Stimulated activated CD4-positive, alpha-beta T cell treated with anti-CD3 and anti-CD28 coated beads, TNF-alpha, amount 100 ng/mL, for 24 hours (primary cell): ENCODE results near the gene OTOS.

Experiments used
- DNase-seq, 3 experiments: peaks; one replicate each; pipeline ENCODE4 v3.0.0-alpha.2; 2020; ENCODE audit warnings: low read depth in 3 of 3

Gene OTOS

DNA sequence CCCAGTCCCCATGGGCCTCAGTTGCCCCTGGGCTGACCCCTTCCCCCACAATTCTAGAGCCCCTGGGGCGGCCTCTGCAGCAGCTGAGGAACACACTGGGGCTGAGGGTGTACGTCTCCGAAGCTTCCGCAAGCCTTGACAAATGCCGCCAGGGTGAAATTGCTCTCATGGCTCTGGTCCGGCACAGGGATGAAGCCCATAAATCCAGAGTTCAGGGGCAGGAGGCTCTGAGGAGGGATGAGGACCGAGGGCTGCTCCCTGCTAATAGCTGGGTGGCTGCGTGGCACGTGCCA lies 27.1 kb upstream of the OTOS start:
- DNase-seq: no peak

DNA sequence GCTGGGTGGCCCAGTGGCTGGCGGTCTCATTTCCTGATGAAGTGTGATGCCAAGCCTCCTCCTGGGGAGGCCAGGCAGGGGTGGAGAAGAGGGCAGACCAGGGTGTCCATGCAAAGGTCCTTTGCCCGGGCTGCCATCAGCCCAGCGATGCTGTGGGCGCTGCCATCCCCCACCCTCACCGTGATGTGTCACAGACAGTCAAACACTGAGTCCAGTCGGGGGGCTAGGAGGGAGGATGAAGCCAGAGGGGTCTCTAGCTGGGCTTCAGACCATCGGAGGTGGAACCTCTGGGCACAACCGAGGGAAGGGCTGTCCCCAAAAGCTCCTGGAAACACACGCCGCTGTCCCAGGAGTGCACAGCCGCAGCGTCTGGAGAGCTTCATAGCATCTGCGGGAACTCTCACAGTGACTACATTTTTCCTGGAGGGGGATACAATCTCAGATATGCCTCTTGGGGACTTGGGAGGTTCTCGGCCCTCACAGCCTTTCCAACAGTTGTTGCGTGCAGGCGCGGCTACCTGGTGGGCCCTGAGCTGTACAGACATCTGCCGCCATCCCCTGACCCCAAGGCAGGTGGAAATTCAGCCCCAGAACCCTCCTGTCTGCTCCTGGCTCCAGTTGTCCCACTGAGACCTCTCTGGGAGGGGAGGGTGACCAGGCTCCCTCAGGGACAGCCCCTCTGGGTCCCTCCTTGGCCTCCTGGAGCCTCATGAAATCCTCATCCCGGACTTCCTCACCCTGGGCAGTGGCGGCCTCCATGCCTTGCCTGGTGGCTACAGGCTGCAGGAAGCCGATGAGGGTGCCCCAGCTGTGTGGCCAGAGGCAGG lies 26.5 kb upstream of the OTOS start:
- no peak for DNase-seq

DNA sequence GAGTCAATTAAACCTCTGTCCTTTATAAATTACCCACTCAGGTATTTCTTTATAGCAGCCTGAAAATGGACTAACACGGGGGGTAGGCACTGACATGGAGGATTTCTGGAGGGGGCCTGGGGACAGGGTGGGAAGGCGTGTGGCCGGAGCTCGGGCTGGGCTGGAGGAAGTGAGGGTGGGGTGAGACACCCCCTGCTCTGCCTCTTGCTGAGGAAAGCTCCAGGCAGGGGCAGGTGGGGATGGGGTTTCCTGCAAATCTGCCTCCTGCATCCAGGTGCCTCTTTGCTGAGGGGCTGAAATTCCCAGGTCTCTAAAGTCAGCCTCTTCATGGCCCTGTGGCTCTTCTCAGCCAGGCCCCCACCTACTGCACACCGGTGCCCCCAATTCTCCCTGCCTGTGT lies 25.7 kb upstream of the OTOS start:
- no peak for DNase-seq

DNA sequence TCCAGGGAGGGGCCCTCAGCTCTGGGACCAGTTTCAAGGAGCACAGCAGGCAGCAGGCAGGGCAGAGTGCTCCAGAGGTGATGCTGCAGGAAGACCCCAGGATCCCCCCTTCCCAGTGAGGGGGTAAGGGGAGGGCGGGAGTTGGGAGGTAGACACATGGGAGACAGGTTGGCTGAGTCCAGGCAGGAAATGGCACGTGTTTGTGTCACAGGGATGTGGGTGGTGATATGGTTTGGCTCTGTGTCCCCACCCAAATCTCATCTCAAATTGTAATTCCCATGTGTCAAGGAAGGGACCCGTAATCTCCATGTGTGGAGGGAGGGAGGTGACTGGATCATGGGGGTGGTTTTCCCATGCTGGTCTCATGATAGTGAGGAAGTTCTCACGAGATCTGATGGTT lies 25.2 kb upstream of the OTOS start:
- no peak for DNase-seq

DNA sequence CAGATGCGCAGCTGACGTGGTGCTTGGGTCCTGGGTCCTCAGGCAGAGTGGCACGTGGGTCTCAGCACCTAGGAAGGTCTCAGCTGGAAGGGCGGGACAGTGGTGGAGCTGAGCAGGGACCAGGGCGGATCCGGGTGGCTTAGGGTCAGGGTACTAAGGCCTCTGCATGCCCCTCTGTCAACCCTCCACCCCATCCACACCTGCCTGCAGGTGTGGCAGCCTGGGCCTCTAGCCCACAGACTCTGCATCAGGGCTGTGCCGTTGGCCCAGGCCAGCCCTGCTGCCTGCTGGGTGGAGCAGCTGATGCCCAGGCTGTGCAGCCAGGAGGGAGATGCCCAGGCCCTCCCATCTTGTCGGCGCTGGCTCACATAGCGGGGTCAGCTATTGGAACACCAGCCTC lies 24.6 kb upstream of the OTOS start:
- DNase-seq: no peak

DNA sequence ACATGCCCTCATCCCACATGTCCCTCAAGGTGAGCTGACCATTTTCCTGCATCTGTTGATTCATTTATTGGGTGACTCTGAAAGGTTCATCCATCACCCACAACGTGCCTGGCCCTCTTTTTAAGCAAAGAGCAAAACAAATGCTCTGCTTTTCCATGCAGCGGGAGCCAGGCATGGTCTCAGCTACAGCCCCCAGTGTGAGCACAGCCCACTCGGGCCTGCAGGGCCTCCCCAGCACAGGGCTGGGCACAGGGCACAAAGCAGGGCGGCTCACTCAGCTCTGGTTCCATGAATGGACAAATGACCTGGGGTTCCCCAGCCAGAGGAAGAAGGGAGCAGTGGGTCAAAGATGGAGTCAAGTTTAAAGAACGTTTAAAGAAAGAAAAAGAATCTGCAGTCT lies 24.1 kb upstream of the OTOS start:
- DNase-seq: no peak

DNA sequence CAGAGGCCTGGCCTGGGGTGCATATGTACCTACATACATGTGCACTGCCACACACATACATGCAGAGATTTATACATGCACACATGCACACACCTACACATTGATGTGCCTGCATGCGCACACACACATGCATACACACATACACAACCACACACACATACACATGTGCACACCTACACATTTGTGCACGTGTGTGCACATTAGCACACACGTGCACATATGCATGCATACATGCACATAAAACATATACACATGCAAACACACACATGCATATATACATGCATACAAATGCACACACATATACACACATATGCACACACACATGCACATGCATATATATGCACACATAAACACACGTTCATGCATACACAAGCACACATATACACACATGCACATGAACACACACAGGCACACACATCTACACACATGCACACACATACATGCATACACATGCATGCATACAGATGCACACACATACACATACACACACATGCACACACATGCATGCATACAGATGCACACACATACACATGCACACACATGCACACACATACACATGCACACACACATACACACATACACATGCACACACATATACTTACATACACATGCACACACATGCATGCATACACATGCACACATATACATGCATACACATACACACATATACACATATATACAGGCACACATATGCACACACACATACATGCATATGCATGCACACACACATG lies 23.6 kb upstream of the OTOS start:
- DNase-seq: no peak

DNA sequence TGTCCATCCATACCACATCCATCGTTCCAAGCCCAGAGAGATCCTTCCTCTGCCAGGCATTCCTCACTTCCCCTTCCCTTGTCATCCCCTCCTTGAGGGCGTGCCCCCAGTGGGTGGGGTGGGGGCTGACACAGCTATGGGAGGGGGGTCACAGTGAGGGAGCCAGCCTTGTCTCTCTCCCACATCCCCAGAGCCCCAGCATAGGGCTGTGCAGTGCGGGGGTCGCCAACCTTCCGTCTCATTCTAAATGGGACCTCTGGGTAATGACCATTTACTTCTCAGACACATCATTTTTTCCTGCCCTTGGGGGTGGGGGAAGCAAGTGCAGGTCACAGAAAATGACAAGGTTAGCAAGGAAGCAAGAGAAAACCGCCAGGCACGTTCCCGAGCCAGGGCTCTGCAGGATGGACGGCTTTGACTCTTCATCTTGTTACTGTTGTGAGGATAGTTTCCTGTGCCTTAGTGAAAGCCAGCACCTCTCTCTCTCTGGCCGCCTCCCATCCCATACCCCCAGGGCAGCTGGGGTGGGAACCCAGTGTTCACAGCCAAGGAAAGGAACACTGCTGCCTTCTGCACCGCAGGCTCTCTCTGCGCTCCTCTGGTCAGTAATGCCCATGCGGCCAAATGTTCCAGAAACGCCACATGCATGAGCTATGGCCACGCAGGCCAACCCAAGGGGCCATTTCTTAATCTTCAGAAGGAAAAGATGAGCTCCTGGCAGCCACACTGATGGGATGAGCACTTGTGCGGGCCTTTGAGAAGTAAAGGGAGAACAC lies 22.7 kb upstream of the OTOS start:
- no peak for DNase-seq

DNA sequence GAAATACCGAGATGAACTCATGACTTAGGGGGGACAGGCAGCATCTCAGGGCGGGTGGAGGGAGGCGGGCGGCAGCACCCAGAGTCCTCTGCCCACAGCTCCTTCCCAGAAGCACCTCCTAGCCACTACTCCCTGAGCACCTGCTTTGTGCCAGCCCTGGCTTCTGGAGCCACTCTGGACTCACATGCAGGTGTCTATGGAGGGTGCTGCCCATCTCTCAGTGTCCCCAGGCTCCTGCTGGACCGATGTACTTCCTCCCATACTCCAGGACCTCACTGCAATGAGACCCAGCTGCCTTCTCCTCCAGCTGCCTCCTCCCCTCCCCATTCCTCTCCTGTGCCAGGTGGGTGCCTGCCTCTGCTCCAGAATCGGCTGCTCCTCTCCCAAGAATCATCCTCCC lies 22.1 kb upstream of the OTOS start:
- no peak for DNase-seq

DNA sequence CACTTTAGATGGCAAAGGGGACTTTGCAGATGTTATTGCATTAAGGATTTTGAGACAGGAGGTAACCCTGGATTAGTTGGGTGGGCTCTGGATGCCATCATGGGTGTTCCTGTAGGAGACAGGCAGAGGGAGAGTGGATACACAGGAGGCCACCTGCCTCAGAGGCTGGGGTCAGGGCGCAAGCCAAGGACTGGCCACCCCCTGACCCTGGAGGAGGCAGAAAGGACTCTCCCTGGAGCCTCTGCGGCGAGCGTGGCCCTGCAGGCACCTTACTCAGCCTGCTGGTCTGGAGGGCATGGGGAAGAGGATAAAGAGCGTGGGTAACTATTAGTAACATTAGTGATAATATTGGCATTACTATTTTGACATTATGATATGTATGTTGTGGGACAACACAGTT lies 21.6 kb upstream of the OTOS start:
- no peak for DNase-seq

DNA sequence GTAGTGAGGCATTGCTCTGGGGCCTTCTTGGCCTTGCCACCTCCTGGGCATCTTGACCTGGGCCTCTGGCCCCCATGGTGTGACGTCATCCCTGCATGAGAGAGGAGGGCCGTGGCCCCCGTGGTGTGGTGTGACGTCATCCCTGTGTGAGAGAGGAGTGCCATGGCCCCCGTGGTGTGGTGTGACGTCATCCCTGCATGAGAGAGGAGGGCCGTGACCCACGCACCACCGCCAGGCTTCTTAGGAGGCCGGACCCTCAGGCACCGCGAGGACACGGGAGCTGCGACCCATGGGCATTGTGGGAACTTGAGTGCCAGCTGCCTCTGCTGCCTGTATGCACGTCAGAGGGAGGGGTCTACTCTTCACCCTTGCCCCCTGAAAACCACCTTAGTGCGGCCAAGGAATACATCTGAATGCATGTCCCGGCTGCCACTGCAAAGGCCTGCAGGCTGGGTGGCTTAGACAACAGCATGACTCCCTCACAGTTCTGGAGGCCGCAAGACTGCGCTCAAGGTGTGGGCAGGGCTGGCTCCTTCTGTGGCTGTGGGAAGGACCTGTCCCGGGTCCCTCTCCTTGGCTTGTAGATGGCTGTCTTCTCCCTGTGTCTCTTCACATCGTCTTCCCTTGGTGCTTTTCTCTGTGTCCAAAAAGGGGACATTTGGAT lies 20.8 kb upstream of the OTOS start:
- DNase-seq: no peak

DNA sequence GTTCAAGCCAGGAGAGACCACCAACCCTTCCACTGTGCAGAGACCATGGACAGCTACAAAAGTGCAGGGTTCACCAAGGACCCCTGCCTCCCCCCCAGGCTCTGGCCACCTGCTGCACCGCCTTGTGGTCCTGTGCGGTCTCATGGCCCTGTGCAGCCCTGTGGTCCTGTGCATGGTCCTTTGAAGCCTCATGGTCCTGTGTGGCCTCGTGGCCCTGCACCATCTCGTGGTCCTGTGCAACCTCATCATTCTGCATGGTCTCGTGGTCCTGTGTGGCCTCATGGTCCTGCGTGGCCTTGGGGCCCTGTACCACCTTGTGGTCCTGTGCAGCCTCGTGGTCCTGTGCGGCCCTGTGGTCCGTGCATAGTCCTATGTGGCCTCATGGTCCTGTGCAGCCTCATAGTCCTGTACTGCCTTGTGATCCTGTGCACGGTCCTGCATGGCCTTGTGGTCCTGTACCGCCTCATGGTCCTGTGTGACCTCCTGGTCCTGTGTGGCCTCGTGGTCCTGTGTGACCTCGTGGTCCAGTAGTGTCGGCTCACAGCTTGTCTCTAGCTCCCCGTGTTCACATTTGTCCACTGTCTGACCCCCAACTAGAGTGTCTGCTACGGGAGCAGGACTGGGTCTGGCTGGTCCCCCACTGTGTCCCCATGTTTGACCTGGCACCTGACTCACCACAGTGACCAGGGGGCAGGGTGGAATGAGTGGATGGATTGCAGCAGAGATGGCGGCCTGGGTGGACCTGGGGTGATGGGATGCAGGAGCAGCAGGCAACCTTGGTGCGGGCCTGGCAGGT lies 20.0 kb upstream of the OTOS start:
- DNase-seq: no peak

DNA sequence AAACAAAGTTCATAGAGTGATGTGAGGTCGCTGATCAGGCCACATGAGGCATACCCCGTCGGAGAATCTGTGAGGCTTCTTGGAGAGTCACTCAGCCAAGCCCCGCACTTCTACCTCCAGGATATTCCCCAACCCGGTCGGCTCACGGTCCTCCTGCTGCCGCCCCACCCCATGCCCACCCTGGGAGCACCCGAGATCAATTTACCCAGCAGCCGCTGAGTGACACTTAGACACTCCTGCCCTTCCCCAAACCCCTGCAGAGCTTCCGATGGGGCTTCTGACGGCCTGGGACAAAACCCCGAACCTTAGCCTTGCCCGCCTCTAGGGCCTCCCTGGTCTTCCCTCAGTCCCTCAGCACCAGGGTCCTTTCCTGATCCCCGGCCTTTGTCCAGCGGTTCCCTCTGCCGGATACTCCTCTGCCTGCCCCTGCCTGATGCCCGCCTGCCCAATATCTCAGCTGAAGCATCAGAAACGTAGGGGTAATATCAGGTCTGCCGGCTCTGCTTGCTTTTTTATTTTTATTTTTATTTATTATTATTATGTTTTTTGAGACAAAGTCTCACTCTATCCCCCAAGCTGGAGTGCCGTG lies 18.9 kb upstream of the OTOS start:
- no peak for DNase-seq

DNA sequence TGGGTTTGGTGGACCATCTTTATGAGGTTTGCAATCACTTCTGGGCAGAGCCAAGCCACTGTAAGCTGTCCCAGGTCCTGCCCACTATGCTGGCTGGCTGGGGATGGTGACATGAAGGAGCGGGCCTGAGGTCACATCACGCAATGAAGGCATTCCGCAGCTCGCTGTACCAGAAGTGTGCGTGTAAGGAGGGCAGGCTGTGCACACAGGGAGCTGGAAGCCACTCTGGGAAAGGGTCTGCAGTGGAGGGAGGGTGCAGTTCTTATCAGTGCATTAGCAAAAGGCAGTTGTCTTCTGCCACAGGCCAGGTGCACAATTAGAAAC lies 16.7 kb upstream of the OTOS start:
- DNase-seq: no peak

DNA sequence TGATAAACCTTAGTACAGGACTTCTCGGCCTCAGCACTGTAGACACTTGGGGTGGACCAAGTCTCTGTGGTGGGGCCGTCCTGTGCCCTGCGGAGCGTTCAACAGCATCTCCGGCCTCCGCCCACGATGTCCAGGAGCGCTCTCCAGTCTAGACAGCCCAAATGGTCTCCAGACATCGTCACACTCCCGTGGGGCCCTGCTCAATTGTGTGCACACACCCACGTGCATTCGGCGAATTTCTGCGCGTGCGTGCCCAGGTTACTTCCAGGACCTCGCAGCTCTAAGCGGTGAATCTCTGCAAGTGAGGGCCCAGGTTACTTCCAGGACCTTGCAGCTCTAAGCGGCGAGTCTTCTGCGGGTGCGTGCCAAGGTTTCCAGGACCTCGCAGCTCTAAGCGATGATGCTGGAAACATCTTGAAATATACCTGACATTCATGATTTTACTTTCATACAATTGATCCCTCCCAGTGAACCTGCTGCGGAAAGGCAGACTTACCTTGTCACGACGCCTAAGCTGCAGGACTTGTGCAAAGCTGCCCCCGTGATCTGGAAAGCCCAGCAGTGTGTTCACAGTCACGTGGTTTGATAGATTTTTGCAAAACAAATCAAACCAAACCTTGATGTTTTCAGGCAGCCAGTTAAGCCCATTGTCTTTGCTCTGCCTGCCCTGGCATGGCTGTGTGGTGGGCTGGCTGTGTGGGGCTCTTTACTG lies 16.1 kb upstream of the OTOS start:
- DNase-seq: no peak

DNA sequence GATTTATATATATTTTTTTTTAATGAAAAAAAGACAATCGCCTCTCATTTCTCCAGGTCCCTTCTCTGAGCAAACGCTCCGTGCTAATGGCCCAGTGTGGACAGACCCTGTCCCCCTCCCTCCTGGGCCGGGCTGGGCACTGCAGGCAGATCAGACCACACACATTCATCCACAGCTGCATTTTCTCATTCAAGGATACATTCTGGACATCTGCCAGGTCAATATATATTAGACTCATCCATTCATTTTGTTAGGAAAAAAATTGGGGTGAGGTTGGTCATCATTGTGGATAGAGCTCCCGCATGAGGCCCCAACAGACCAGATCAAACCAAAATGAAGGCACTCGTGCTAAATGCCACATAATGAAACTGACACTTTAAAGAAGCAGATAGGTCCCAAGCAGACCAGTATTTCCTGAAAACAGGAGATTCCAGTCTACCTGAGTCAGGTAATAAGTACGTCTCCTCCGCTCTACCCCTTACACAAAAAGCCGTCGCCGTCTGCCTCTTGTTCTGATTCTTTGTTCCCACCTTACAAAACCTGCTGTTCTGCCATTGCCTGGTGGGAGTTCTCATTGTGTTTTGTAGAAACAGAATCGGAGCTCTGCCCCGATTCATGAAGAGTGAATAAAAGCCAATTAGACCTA lies 15.4 kb upstream of the OTOS start:
- no peak for DNase-seq

DNA sequence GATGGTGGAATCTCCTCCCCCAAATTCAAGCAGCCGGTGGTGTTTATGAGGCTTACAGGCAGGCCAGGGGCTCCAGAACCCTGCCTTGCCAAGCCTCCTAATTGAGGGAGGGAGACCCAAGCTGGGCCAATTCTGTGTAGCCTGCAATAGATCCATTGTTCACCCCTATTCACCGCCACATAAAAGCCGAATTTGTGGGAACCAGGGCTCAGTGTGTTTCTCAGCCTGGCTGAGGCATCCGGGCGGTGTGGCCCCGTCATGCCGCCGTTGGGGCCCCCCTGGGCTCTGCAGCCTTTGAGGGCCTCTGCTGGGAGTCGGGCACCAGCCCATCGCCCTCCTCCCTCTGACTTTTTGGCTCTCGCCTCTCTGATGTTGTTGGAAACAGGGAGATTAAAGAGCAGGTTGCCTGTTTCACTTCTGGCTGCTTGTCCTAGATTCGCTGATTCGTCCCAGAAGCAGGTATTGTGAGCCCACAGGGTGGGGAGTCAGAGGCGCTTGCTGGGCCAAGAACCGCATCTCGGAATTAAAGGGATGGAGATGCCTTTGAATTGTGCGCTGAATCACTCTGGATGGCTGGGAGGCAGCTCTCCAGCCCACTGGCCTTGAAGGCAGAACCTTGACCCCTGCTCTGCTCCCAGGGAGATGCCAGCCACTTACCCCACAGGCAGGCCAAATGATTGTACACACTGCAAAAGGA lies 14.7 kb upstream of the OTOS start:
- DNase-seq: no peak

DNA sequence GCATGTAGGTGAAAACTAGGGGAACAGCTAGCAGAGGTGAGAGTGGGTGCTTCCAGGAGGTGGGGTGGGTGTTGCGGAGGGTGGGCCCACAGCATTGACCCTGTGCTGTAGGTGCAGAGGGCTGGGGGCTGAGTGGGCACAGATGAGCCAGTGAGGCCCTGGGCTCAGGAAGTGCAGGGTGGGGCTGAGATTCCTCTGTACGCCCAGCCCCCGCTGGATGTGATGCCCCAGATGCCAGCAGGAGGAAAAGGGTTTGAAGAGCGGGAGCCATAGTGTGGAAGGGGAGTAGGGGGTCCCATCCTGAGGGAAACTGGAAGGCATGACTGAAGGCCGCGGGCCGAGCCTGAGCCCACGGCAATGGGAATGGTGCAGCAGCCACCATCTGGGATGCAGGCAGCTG lies 14.1 kb upstream of the OTOS start:
- no peak for DNase-seq

DNA sequence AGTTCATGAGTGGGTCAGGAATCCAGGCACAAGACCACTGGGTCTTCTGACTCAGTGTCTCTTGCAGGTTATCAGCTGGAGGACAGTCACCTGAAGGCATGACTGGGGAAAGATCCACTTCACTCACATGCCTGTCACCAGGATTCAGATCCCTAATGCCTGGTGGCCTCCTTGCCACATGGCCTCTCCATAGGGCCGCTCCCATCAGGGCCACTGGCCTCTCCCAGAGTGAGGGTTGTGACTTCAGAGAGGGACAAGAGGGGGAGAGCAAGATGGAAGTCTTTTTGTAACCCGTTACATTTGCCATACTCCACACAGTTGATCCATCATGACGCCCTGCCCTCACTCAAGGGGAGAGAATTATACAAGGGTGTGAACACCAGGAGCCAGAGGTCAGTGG lies 13.0 kb upstream of the OTOS start:
- DNase-seq: no peak
